Hepatic stellate cell (primary cell): ENCODE results near the gene SORCS2.
A peak's percentile ranks its signal among the peaks of the same experiment; 100 is the strongest.

ENCODE experiments used
- DNase-seq: peaks from one replicate; pipeline ENCODE4 v3.0.0; 2011; ENCODE audit warnings: low spot score

Gene SORCS2

DNA sequence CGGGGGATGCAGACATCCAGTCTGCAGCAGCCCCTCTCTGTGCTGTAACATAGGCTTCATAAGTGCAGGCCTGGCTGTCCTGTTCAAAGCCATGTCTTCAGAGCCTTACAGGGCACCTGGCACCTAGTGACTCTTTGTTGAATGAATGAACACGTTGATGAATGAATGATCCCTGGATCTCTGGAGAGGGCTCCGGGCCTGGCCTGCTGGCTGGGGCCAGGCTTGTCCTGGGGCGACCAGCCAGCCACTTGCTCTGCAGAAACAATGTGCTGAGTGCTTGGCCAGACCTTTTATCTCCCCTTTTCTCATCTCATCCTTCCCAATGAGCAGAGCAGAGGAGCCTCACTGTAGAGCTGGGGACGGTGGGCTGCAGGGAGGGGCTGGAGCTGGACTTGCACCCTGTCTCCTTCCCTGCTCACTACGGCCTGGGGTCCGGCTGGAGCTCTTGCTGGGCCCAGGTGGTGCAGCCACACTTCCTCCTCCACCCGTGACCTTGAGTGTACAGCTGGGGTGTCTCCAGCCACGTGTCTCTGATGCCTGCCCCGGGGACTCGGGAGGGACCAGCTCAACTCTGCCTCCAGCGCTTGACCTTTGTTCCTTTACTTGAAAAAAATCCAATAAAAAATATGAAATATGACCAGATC is 164.5 kb downstream of the SORCS2 start:
- no peak for DNase-seq

DNA sequence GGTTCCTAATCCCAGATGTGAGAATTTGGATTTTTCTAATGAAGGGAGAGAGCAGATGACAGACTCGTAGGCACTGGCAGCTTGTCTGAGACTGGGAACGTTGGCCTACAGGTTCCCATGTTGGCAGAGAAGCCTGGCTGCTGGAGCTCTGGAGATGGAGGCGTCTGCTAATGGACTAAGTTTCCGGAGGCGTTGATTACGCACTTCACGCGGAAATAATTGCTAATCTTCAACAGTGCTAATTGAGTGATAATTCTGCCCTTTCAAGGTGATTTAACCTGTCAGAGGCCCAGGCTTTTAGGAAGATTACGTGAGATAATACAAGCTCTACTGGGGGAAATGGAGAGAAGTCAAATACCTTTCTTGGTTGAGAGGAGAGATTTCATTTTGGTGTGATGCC is 165.0 kb downstream of the SORCS2 start:
- DNase-seq: no peak

DNA sequence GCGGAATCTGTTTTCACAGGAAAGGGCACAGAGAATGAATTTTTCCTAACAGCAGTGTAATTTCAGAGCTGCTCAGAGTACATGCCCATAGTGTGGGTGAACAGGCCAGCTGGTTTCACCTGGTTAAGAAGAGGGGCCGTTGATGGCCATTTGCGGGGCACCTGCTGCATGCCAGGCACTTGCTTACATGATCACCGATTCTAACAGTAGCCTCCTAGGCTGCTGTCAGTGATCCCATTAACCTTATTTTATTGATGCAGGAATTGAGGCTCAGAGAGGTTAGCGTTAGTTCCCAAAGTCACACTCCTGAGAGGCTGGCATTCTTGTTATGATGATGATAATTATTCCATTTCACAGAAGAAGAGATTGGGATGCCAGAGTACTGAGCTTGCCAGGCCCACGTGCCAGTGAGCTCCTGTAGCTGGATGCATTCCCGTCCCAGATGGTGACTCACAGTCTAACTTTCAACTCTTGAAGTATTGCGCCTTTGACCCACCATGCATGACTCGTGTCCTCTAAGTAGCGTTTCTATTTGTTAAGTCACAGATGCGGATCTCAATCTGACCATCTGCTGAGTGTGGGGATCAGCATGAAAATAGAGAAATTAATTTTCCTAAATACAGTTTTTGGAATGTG is 165.9 kb downstream of the SORCS2 start:
- DNase-seq: peak; percentile 33

DNA sequence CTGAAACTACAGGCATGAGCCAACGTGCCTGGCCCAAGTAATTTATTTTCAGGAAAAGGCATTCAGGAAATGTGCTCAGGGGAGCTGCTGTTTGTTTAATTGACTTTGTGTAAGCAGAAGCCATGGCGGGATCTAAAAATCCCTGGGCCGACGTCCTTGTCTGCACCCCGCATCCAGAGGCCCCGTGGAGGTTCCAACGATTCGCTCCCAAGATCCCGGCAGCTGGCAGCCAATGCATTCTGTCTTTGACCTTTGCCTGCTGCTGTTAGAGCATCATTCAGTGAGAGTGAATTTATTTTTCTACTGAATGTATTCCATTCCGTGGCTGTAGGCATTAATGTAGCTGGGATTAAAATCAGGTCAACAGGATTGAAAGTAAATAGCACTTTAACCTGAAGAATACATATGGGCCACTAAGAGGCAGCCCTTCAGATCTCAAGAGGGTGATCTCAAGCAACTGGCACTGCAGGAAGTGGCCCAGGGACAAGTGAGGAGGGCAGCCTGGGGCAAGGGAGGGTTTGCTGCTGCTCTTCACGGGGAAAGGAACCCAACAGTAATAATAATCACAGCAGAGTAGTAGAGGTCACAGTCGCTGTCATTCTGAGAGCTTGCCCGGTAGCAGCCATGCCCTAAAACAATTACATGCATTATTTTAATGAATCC is 167.2 kb downstream of the SORCS2 start:
- DNase-seq: no peak

DNA sequence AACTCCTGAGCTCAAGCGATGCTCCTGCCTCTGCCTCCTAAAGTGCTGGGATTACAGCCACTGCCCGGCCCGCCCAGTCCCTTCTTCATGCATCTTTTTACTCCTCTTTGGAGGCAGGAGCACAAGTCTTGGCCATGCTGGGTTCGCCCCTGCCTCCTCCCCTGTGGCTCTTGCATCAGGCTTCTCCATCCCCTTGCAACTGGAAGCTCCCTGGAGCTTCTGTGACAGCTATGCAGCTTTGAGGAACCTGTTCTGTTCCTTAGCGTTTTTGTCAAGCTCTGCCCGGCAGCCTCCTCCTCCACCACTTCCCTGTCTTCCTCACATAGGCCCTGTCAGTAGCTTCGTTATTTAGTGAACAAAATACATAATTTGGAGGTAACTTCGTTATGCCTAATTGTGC is 168.5 kb downstream of the SORCS2 start:
- no peak for DNase-seq

DNA sequence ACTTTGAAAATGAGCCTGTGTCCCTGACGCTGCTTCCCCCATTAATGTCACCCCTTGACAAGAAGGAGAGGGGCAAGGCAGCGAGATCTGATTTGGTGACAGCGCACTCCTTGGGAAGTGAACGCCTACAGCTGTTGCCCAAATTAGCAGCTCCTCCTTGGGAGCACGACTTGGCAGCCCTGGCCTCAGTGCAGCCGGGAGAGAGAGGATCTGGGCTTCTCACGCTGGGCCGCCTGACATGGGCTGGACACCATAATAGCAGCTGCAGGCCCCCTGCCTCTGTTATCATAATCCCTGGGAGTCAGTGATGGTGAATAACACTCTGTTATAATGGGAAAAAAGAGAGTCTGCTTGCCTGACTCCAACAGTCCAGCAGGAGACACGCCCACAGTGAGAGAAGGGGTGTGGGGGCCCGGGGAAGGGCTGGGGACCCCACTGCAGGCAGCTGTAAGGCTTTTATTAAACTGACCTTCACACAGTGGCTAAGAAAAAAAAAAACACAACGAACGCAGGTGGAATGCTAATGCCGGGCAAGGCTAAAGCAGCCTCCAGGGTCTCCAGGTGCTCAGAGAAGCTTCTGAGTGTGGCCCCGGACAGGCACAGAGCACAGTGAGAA is 169.1 kb downstream of the SORCS2 start:
- DNase-seq: no peak

DNA sequence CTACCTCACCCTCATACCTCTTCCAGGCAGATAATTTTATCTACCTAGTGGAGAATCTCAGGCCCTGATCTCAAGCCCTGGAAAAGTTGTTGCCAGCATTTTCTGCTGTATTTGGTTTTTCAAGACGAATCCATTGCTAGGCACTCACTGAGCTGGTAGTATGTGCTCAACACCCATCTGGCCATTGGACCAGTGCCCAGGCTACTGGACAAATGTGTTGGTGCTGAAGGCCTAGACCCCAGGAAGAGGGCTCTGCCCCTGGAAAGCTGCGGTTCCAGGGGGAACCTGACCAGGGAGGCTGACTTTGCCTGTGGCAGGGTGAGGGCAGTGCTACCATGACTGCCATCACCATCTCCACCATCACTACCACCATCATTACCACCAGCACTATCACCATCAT is 170.0 kb downstream of the SORCS2 start:
- no peak for DNase-seq

DNA sequence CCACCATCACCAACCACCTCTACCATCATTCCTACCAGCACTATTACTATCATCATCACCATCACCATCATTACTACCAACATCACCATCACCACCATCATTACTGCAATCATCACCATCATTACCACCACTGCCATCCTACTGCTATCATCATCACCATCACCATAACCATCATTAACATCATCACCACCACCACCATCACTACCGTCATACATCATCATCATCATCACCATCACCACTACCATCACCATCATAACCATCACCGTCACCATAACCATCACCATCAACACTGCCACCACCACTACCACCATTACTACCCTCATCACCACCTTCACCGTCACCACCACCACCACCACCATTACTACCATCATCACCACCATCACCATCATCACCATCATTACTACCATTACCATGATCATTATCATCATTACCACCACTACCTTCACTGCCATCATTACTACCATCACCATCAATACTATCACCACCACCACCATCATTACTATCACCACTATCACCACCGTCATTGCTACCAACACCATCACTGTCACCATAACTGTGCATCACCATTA is 170.6 kb downstream of the SORCS2 start:
- DNase-seq: no peak

DNA sequence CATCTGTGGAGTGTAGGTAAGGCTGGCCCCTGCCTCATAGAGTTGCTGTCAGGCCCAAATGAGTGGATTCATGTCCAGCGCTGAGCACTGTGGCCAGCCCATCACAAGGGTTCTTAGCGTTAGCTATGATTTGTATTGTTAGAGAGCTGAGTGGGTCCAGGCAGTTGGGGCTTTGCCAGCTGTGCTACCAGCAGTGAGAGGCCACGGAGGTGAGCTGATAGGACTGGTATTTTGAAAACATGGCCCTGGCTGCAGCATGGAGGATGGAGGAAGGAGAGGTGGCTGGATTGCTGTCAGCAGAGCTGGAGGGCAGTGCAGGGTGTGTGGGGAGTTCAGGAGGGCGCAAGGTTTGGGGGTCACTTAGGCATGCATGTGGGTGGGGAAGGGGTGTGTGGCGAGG is 172.6 kb downstream of the SORCS2 start:
- DNase-seq: no peak

DNA sequence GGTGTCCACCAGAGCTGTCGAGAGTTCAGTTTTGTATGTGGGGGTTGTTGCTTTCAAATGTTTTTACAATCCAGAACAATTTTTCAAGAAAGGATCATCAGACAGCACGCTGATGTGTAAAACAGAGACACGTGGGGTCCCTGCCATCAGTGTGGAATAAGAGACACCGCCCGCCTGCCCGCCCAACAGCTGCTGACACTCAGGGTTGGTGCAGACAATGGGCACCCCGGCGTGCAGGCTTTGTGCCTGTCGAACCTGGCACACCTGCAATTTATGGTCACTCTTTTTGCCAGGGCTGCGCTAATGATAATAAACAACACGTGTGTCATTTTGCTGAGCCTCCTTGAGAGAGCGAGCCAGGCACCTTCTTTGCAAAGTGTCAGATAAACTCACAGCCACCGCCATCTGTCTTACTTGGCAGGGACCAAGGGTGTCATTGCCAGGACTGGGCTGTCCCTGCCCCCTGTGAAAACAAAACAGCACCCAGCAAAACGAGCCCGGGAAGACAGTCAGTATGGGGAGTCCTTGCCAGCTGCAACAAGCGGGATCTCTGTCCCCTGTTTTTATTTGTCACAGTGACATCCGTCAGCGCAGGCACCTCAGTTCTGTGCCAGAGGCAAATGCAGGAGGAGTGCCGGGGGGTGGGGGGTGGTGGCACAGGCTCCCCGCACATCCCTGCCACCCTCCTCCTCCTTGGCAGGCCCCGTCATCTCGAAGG is 173.3 kb downstream of the SORCS2 start:
- DNase-seq: no peak

DNA sequence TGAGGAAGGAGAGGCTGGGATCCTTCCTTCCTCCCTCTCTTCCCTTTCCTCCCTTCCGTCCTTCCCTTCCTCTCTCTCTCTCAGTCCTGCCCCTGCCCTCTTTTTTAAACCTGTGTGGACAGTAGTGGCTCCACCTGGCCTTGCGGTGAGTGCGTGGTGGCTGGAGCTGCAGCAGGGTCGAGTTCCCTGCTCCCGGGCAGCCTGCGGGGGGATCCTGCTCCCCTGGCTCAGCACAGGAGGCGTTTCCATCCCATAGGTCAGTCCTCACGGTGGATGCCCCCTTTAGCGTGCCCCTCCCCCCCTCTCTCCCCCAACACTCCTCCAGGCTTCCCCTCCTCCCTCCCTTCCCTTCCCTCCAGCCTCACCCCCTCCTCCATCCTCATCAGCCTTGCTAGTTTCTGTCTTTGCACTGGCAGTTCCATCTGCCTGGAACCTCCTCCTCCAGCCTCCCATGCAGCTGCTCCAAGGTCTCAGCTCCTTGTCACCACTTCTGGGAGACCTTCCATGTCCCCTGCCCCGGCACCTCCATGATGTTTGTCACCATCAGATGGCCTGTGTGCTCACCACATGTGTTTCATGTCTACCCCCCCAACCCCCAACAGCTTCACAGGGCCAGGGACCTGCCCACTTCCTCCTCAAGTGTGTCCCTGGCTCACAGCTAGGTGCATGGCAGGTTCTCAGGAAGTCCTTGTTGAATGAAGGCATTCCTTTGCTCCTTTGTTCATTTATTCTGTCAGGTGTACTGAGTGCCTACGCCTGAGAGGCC is 174.0 kb downstream of the SORCS2 start:
- DNase-seq: no peak

DNA sequence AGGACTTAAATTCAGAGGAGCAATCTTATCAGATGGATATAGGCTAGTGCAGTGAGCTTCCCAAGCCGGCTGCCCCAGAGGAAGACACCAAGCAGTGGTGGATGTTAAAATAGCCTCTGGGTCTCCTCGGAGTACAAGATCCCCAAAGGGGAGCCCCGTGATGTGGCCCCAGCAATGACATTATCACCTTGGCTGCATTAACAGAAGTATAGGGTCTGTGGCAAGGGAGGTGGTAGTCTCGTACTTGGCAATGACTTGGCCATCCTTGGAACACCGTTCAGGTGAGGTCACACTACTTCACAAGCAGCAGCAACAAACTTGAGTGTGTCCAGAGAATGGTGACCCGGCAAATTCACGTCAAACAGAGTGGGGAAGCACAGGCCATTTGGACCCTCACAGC is 174.6 kb downstream of the SORCS2 start:
- no peak for DNase-seq

DNA sequence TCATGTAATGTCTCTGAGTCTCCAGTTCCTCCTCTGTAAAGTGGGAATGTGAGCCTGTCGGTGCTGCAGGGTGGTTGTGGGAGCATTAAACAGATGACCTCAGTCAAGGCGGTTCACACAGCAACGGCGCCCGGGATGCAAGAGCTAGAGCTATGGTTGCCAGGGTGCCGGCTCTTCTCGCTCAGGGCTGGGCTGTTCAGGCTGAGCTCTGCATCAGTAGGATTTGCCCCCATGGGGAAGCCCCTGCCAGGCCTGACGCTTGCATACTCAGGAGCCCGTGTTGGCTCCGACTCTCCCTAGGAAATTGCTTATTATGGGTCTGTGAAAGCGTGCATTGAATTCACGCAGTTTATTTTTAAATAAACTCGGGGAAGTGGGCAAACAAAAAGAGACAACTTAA is 175.1 kb downstream of the SORCS2 start:
- no peak for DNase-seq

DNA sequence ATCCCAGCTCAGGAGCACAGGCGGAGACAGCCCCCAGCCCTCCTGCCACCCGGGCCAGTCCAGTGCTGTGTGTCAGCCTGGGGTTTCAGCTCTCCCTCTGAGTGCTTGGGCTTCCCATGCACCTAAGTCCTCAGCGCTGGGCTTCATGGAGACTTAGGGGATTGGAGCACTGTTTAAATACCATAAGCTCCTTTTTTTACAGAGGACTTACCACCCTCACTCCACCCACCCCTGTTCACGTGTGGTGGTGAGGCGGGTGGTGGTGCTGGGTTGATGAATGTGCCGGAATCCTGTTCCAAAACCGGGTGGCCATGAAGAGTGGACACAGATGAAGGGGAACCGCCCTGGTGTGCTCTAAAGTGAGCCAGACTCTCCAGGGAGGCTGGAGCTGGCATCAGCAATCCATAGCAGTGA is 175.5 kb downstream of the SORCS2 start:
- DNase-seq: no peak

DNA sequence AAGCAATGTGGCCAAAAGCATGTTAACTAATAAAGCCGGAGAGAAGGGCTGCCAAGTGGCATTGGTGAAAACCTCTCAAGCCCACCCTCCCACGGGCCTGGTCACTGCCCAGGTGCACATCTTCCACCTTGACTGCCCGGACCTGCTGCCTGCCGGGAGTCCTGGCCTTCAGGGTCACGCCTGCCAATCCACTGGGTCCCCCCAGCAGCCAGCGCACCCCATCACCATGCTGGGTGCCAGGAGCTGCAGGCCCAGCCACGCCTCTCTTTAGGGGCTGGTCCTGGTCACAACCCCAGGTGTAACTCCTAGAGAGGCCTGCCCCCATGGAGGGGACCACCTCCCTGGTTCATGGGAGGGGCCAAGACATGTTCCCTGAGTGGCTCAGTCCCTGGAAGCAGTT is 176.0 kb downstream of the SORCS2 start:
- DNase-seq: no peak

DNA sequence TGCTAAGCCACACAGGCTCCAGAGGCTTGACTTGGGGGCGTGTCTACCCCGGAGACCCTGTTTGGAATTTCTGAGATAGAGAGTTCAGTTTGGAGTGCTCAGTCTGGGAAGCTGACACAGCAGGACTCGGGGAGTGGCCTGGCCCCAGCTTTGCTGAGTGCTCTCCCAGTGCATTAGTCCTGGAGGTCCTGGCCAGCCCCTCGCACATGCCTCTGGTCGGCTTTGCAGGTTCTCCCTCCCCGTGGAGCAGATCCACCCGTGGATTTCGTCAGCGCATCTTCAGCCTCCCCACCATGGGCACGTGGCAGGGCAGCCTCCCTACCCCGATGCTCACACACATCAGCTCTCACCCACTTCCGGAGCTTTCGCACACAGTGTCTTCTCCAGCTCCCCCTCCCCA is 177.2 kb downstream of the SORCS2 start:
- no peak for DNase-seq

DNA sequence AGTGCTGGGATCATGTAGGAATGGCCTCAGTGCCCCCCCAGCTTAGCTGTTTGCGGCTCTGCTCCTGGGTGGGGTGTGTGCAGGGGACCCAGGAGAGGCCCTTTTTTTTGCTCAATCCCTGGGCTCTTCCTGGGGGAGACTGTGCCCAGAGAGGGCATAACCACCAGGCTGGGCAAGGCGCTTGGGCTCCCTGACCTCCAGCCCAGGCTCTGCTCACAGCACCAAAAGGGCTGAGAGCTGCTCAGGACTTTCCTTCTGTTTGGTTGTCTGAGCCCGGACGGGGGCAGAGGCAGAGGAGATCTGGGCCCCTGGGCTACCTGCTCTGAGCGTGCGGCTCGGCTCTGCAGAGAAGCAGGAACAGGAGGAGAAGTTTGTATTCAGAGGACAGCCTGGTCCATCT is 177.7 kb downstream of the SORCS2 start:
- DNase-seq: no peak

DNA sequence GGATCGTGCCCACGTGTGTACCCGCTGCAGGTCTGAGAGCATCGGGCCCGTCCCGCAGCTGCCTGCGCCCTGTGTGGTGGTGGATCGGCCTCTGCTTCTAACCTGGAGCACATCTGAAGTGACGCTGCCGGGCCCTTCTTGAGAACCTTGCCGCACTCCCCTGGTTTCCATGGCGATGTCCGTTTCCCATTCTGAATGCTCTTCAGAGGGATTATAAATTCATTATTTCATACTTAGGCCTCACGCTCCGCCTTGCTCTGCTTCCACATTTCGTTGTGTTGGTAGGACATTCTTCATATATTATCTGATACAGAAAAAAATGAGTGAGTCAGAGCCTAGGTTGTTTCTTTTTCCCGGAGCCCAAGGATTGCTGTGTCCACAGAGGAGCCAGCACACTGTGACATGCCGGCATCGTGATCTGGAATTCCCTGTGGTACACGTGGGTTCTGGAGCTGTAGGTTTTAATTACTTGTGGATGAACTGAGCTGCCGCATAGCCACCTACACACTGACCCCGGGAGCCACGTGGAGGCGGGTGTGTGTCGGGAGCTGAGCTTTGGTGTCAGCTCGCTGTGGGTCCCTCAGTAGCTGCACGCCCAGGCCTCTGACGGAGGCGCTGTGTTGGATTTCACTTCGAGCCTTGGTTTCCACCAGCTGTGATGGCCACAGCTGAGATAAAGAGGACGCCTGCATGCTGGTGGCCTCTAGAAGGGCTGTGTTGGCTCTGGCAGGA is 179.0 kb downstream of the SORCS2 start:
- DNase-seq: peak; percentile 31

DNA sequence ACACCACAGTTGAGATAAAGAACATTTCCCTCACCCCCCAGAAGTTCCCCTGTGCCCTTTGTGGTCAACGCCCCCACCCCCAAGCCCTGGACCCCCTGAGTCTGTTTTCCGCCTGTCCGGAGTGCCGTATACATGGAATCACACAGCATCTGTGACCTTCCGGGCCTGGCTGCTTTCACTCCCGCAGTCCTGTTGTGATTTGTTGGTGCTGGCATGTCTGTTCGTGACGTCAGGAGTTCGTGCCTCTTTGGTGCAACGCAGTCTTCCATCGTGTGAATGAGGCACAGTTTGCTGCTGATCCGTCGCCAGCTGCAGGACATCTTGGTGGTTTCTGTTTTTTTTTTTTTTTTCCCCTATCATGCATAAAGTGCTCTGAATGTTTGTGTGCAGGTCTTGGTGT is 180.3 kb downstream of the SORCS2 start:
- DNase-seq: no peak

DNA sequence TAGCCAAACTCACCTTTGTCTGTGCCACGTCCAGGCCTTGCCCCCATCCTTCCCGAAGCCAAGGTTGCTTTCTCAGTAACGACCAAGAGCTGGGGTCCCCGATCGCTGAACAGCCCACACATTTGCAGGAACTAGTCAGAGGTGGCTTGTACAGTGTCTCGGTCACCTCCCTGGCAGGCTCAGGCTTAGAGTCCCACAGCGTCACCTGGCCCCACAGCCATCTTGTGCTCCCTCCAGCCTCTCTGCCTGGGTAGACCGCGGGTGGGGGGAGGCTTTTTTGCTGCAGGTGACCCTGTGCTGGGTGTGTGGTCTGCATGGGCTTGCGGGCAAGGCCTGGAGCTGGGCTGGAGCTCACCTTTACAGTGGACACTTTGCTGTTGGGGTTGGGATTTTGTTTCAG is 182.2 kb downstream of the SORCS2 start:
- DNase-seq: no peak

DNA sequence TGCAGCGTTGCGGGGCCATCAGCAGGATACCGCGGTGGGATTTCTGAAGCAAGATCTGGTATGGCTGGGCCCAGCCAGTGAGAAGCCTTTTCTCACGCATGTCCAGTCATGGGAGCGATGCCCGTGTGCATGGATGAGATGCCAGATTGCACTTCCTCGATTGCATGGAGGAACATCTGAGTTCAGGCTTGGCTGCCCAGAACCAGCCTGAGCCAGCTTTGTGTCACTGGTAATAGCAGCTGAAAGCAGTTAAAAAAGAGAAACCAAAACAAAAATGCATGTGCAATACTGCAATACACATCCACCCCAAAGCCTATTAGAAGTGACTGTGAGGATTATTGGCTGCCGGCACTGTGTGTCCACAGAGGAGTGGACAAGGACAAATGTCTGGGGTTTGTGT is 183.1 kb downstream of the SORCS2 start:
- no peak for DNase-seq
